ENCODE data around the gene VEGFA.

The VEGFA gene

GRCh38 chr6:43762966-43763695 is 6.9 kb upstream of the VEGFA start:
- TF ChIP-seq, protein P1, sequence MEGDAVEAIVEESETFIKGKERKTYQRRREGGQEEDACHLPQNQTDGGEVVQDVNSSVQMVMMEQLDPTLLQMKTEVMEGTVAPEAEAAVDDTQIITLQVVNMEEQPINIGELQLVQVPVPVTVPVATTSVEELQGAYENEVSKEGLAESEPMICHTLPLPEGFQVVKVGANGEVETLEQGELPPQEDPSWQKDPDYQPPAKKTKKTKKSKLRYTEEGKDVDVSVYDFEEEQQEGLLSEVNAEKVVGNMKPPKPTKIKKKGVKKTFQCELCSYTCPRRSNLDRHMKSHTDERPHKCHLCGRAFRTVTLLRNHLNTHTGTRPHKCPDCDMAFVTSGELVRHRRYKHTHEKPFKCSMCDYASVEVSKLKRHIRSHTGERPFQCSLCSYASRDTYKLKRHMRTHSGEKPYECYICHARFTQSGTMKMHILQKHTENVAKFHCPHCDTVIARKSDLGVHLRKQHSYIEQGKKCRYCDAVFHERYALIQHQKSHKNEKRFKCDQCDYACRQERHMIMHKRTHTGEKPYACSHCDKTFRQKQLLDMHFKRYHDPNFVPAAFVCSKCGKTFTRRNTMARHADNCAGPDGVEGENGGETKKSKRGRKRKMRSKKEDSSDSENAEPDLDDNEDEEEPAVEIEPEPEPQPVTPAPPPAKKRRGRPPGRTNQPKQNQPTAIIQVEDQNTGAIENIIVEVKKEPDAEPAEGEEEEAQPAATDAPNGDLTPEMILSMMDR (IDR thresholded peaks at IDR 0.05; ENCODE audit: low read depth, low read length) = no peak
- no peak overlapping the region for H3K4me3 ChIP-seq (ENCODE audit: low read depth, low read length)
- peak; percentile 17 for DNase-seq (ENCODE audit: low read depth, low spot score)
- in situ Hi-C loops (cut with HindIII; ENCODE audit: low sequenced_read_pairs) = no loop called here

DNA sequence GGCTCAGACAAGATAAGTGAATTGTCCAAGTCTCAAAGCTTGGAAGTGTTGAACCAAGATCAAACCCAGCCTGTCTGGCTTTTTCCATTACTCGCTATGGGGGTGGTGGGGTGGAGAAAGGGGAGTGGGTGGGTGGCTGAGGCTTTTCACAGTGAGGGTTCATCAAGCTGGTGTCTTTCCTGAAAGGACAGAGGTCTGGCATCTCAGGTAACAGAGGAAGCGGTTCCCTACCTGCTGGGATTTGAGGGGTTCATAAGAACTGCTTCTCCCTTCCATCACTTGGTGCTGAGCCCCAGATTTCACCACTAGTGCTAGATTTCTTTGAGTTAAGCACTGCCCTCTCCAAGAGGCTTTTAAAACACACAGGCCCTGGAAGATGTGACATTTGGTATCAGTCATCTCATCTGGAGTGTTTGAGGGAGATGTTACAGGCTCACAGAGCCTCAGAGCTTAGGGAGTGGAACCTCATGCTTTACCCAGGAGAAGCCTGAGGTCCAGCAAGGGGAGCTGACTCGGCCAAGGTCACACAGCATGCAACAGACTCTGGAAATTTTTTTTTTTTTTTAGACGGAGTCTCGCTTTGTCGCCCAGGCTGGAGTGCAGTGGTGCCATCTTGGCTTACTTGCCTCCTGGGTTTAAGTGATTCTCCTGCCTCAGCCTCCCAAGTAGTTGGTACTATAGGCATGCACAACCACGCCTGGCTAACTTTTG is 6.0 kb upstream of the VEGFA start:
- in situ Hi-C loops (cut with HindIII; ENCODE audit: low sequenced_read_pairs) = no loop called here
- TF ChIP-seq, protein P1 (IDR thresholded peaks at IDR 0.05; ENCODE audit: low read depth, low read length) = no peak
- no peak overlapping the region for H3K4me3 ChIP-seq (ENCODE audit: low read depth, low read length)
- DNase-seq (ENCODE audit: low read depth, low spot score) = no peak

DNA sequence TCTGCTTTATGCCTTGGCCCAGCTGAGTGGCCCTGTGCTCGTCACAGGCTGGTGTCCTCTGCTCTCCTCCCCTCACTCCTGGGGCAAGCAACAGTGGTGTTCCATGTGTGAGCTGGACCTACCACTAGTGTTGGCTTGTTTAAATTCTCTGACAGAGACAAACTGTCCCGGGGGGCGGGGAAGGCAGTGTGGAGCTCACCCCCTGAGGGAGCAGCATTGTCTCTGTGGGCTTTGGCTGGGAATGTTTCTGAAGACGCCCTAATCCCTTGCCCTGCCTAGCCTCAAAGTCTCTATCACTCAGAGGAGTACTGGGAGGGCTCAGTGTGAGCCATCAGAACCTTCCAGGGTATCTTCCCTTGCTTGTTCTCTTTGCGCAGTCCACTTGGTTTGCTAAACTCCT is 5.2 kb upstream of the VEGFA start:
- TF ChIP-seq, protein P1 (IDR thresholded peaks at IDR 0.05; ENCODE audit: low read depth, low read length) = no peak
- in situ Hi-C loops (cut with HindIII; ENCODE audit: low sequenced_read_pairs) = no loop called here
- H3K4me3 ChIP-seq (ENCODE audit: low read depth, low read length) = no peak overlapping the region
- DNase-seq (ENCODE audit: low read depth, low spot score) = no peak

- in situ Hi-C loops (cut with HindIII; ENCODE audit: low sequenced_read_pairs) = no loop called here
- DNase-seq (ENCODE audit: low read depth, low spot score) = no peak
- TF ChIP-seq, protein P1 (IDR thresholded peaks at IDR 0.05; ENCODE audit: low read depth, low read length) = no peak
- H3K4me3 ChIP-seq (ENCODE audit: low read depth, low read length) = no peak overlapping the region
Observed at GRCh38 chr6:43765776-43766499, 4.1 kb upstream of the VEGFA start.

GRCh38 chr6:43766500-43766853 is 3.5 kb upstream of the VEGFA start:
- TF ChIP-seq, protein P1 (IDR thresholded peaks at IDR 0.05; ENCODE audit: low read depth, low read length) = no peak
- H3K4me3 ChIP-seq (ENCODE audit: low read depth, low read length) = no peak overlapping the region
- DNase-seq (ENCODE audit: low read depth, low spot score) = no peak
- in situ Hi-C loops (cut with HindIII; ENCODE audit: low sequenced_read_pairs) = no loop called here

DNA sequence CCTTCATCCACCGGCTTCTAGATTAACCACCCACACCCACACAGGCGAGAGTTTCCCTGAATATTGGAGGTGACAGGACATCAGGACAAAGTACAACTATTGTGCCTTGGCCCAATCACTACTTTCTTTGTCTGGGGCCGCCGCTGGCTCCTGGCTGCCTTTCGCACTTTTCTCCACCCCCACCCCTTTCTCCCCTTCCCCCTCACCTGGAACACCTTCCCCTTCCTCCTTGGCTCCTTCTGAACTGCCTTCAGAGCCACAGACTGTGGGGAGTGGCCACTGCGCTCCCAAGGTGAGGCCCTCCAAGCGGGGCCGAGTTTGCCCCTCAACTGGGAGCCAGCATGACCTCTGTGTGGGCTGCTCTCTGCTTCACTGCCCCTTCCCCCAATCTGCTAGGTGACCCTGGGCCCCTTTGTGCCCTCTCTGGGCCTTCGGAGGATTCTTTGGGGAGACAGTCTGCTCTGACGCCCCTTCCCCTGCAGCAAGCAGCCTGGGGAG is 3.0 kb upstream of the VEGFA start:
- TF ChIP-seq, protein P1 (IDR thresholded peaks at IDR 0.05; ENCODE audit: low read depth, low read length) = no peak
- in situ Hi-C loops (cut with HindIII; ENCODE audit: low sequenced_read_pairs) = no loop called here
- no peak for DNase-seq (ENCODE audit: low read depth, low spot score)
- H3K4me3 ChIP-seq (ENCODE audit: low read depth, low read length) = no peak overlapping the region

Data from astrocyte of the spinal cord (primary cell).